Ascending aorta (tissue), 2 donors: Measurements from ENCODE around the gene CLIP1. TPM values are rescaled to one million over a fixed set of nuclear protein-coding genes. Genes with fewer than 3 reads are reported as not detected.
"Not testable (repeated sequence)": the region's sequence is repeated elsewhere in the genome, so short reads cannot be mapped to it uniquely, and the experiment has no call there.

Experiments used
- DNase-seq, 2 donors: peaks; one replicate each; pipeline ENCODE4 v3.0.0-alpha.2; 2019; ENCODE audit warnings: low spot score in 2 of 2
- H3K27ac ChIP-seq, 2 donors: fragments of 200-600 bp; sonication (generic); one replicate each; pipeline ENCODE4 v1.5.1; 2016 to 2017; ENCODE audit warnings: mild to moderate bottlenecking in 1 of 2
- H3K27me3 ChIP-seq: fragments of 200-600 bp; sonication (generic); one replicate; pipeline ENCODE4 v1.5.1; 2017
- H3K36me3 ChIP-seq, 2 donors: fragments of 200-600 bp; sonication (generic); one replicate each; pipeline ENCODE4 v1.5.1; 2016
- H3K4me1 ChIP-seq, 2 donors: fragments of 200-600 bp; sonication (generic); one replicate each; pipeline ENCODE4 v1.5.1; 2016 to 2017; ENCODE audit warnings: mild to moderate bottlenecking in 1 of 2
- H3K4me3 ChIP-seq, 2 donors: fragments of 200-600 bp; sonication (generic); one replicate each; pipeline ENCODE4 v1.5.1; 2016 to 2017; ENCODE audit warnings: mild to moderate bottlenecking in 1 of 2
- H3K9me3 ChIP-seq, 2 donors: fragments of 200-600 bp; sonication (generic); one replicate each; pipeline ENCODE4 v1.5.1; 2016
- CTCF ChIP-seq, 3 experiments: fragments of 200-600 bp in 2 of 3; fragments of 450-650 bp in 1 of 3; sonication (generic) in 2 of 3; IDR thresholded peaks; one replicate each; pipeline ENCODE4 v1.5.1; 2016 to 2019; ENCODE audit warnings: antibody characterized with exemption in 3 of 3, mild to moderate bottlenecking in 1 of 3, moderate library complexity in 1 of 3
- intact Hi-C: fragments of 100-400 bp; cut with DNase I; formaldehyde crosslinking; loops from one replicate; pipeline ENCODE4 v1.15.1; 2023
- total RNA-seq: library from RNA; depleted of rRNA; stranded (reverse); fragments of >200 nt; gene quantifications from one replicate; pipeline ENCODE4 v1.1.0, GENCODE V29; 2016

CLIP1 gene
- total RNA-seq, 1 donor from 2014 or later = 44.7 TPM

- H3K27me3 ChIP-seq = no peaks in the 10 kb centered on the region
- H3K4me3 ChIP-seq = no peak overlapping the region
- no peaks in the 10 kb centered on the region for H3K9me3 ChIP-seq
- DNase-seq = no peak
- H3K27ac ChIP-seq = peak overlapping the region in 1 of 2 donors; percentile 15
- peaks cover 30 to 38% of the 10 kb centered on the region in 2 donors for H3K36me3 ChIP-seq
- no peak for TF ChIP-seq CTCF (IDR thresholded peaks at IDR 0.05)
- H3K4me1 ChIP-seq = peaks cover 0 to 9% of the 10 kb centered on the region in 2 donors
- intact Hi-C loops = no loop called here
Measured at GRCh38 chr12:122382919-122383350, 39.5 kb downstream of the CLIP1 start.

- intact Hi-C loops = no loop called here
- H3K36me3 ChIP-seq = peaks cover 50 to 57% of the 10 kb centered on the region in 2 donors
- no peaks in the 10 kb centered on the region for H3K27me3 ChIP-seq
- no peaks in the 10 kb centered on the region for H3K9me3 ChIP-seq
- peaks cover 0 to 1% of the 10 kb centered on the region in 2 donors for H3K4me1 ChIP-seq
- no peak overlapping the region for H3K4me3 ChIP-seq
- no peak for TF ChIP-seq CTCF (IDR thresholded peaks at IDR 0.05)
- DNase-seq = no peak
- H3K27ac ChIP-seq = no peak overlapping the region
Measured at GRCh38 chr12:122381021-122381420, 41.4 kb downstream of the CLIP1 start.

- H3K9me3 ChIP-seq, H3K4me3 ChIP-seq, intact Hi-C loops, H3K27me3 ChIP-seq, DNase-seq: not testable (repeated sequence)
- peak overlapping the region; percentile 83 to 90 for H3K27ac ChIP-seq
- peaks cover 4 to 13% of the 10 kb centered on the region in 2 donors for H3K4me1 ChIP-seq
- peaks cover 50 to 77% of the 10 kb centered on the region in 2 donors for H3K36me3 ChIP-seq
Measured at GRCh38 chr12:122376751-122377150, 45.7 kb downstream of the CLIP1 start.

GRCh38 chr12:122374707-122375106 lies 47.8 kb downstream of the CLIP1 start:
- H3K36me3 ChIP-seq = peaks cover 42 to 67% of the 10 kb centered on the region in 2 donors
- no peak for TF ChIP-seq CTCF (IDR thresholded peaks at IDR 0.05)
- no peaks in the 10 kb centered on the region for H3K27me3 ChIP-seq
- H3K9me3 ChIP-seq = no peaks in the 10 kb centered on the region
- H3K4me1 ChIP-seq = peaks cover 4 to 18% of the 10 kb centered on the region in 2 donors
- H3K27ac ChIP-seq = peak overlapping the region; percentile 83 to 90
- peak in 1 of 2 donors; percentile 71 for DNase-seq
- intact Hi-C loops = loop anchor here (2.0 kb wide), 1 partner anchor 26 kb away; no protein-coding TSS in a partner anchor
- H3K4me3 ChIP-seq = no peak overlapping the region

GRCh38 chr12:122371475-122372045 lies 50.9 kb downstream of the CLIP1 start:
- Histone ChIP-seq H3K27me3 (no peaks in the 10 kb centered on the region), H3K27ac (peak overlapping the region; percentile 31 to 60), H3K4me1 (peaks cover 4 to 31% of the 10 kb centered on the region in 2 donors), H3K9me3 (no peaks in the 10 kb centered on the region), H3K4me3 (no peak overlapping the region), H3K36me3 (peaks cover 12 to 36% of the 10 kb centered on the region in 2 donors)
- intact Hi-C loops = no loop called here
- no peak for DNase-seq
- TF ChIP-seq CTCF (IDR thresholded peaks at IDR 0.05) = no peak

- H3K9me3 ChIP-seq = no peaks in the 10 kb centered on the region
- intact Hi-C loops = no loop called here
- TF ChIP-seq CTCF (IDR thresholded peaks at IDR 0.05) = no peak
- H3K27me3 ChIP-seq = no peaks in the 10 kb centered on the region
- H3K36me3 ChIP-seq = peaks cover 5 to 26% of the 10 kb centered on the region in 2 donors
- DNase-seq = no peak
- peak overlapping the region in 1 of 2 donors; percentile 38 for H3K27ac ChIP-seq
- H3K4me1 ChIP-seq = peaks cover 0 to 20% of the 10 kb centered on the region in 2 donors
- no peak overlapping the region for H3K4me3 ChIP-seq
Measured at GRCh38 chr12:122368361-122369073, 54.0 kb downstream of the CLIP1 start.

GRCh38 chr12:122367632-122368031 lies 54.8 kb downstream of the CLIP1 start:
- peaks cover 0 to 20% of the 10 kb centered on the region in 2 donors for H3K4me1 ChIP-seq
- DNase-seq, H3K4me3 ChIP-seq, intact Hi-C loops, H3K27ac ChIP-seq, H3K27me3 ChIP-seq, H3K9me3 ChIP-seq: not testable (repeated sequence)
- peaks cover 10 to 27% of the 10 kb centered on the region in 2 donors for H3K36me3 ChIP-seq
